Measurements from ENCODE around the gene ZNF552. TPM values are rescaled to one million over a fixed set of nuclear protein-coding genes. Genes with fewer than 3 reads are reported as not detected.
"Not testable (repeated sequence)": the region's sequence is repeated elsewhere in the genome, so short reads cannot be mapped to it uniquely, and the experiment has no call there.

The ZNF552 gene
- 1 to 10 TPM; 8.4 to 8.6 TPM for total RNA-seq

- peak; percentile 79 for DNase-seq
- no peaks in the 10 kb centered on the region for H3K9me3 Mint-ChIP-seq
- peaks cover 38% of the 10 kb centered on the region for H3K36me3 Mint-ChIP-seq (ENCODE audit: low read depth)
- peak within 1 kb of the TSS; percentile 86 for H3K27ac Mint-ChIP-seq
- no peaks in the 10 kb centered on the region for H3K27me3 Mint-ChIP-seq
- peaks cover 51% of the 10 kb centered on the region for H3K4me1 Mint-ChIP-seq
- ChIA-PET CTCF (no interaction called here), POLR2A (interaction anchor here (0.6 to 1.6 kb wide), 10 partner anchors 36 to 451 kb away, joined by 3 to 10 read pairs (median 4); partner anchors contain the start of genes TRAPPC2B, ZNF134, ZNF211 and ZNF547)
- H3K4me3 Mint-ChIP-seq, result peak within 1 kb of the TSS; percentile 93
Measured at GRCh38 chr19:57814505-57815246, at the start of gene ZNF552. TSS of gene ZNF552 (minus strand) at chr19:57814913. CDS start at chr19:57814743, 170 bp downstream.

- DNase-seq, H3K27me3 Mint-ChIP-seq, H3K27ac Mint-ChIP-seq, H3K4me1 Mint-ChIP-seq, H3K4me3 Mint-ChIP-seq, CTCF ChIA-PET: not testable (repeated sequence)
- H3K36me3 Mint-ChIP-seq (ENCODE audit: low read depth), result peaks cover 91% of the 10 kb centered on the region
- peaks cover 48% of the 10 kb centered on the region for H3K9me3 Mint-ChIP-seq
- POLR2A ChIA-PET, result interaction anchor here (0.8 to 1.7 kb wide), 2 partner anchors 9 to 11 kb away, joined by 3 to 6 read pairs; no protein-coding TSS in a partner anchor
Measured at GRCh38 chr19:57862351-57862750, 47.6 kb upstream of the ZNF552 start.

- Mint-ChIP-seq H3K9me3 (peaks cover 31% of the 10 kb centered on the region), H3K4me1 (peaks cover 23% of the 10 kb centered on the region), H3K36me3 (ENCODE audit: low read depth) (peaks cover 91% of the 10 kb centered on the region)
- POLR2A ChIA-PET, CTCF ChIA-PET, H3K4me3 Mint-ChIP-seq, H3K27me3 Mint-ChIP-seq, DNase-seq, H3K27ac Mint-ChIP-seq: not testable (repeated sequence)
Measured at GRCh38 chr19:57854117-57854516, 39.4 kb upstream of the ZNF552 start.

DNA sequence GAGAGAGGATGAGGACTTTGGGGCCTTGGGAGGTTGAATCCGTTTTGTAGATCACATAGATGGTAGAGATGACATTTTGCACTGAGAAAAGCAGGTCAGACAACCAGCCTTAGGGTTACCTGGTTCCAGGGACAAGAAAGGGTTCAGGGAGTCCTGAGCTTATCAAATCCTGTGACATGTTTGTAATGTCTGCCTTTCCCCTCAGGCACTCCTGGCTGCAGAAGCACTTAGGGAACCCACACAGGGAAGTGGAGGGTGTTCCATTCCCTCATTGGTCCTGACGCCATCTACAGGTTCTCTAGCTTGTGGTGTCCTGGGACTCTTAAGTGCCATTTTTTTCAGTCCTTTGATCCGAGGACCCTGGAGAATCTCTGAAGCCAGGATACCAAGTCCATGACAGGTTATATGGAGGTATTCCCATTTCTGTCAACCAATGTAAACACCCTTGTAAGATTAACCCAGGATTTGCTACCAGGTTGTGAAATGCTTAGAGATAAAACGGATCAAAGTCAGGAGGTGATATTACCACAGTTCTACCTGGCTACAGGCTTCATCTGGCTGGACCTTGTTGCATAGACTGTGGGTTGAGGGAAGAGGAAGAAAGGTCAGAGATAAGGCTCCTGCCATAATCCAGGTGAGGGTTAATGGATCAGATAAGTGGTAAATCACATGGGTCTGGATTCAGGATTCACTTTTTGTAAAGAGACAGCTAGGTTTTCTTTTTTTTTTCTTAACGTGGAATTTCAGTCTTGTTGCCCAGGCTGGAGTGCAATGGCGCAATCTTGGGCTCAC, 37.3 kb upstream of the ZNF552 start:
- not testable (repeated sequence) for H3K27me3 Mint-ChIP-seq, H3K27ac Mint-ChIP-seq, DNase-seq, H3K4me3 Mint-ChIP-seq
- Mint-ChIP-seq H3K4me1 (peaks cover 27% of the 10 kb centered on the region), H3K9me3 (peaks cover 23% of the 10 kb centered on the region), H3K36me3 (ENCODE audit: low read depth) (peaks cover 78% of the 10 kb centered on the region)
- POLR2A ChIA-PET, result interaction anchor here (0.7 to 1.0 kb wide), 2 partner anchors 10 kb away, joined by 3 read pairs; no protein-coding TSS in a partner anchor
- CTCF ChIA-PET, result interaction anchor here (1.5 kb wide), 1 partner anchor 33 kb away, joined by 3 read pairs; no protein-coding TSS in a partner anchor

DNA sequence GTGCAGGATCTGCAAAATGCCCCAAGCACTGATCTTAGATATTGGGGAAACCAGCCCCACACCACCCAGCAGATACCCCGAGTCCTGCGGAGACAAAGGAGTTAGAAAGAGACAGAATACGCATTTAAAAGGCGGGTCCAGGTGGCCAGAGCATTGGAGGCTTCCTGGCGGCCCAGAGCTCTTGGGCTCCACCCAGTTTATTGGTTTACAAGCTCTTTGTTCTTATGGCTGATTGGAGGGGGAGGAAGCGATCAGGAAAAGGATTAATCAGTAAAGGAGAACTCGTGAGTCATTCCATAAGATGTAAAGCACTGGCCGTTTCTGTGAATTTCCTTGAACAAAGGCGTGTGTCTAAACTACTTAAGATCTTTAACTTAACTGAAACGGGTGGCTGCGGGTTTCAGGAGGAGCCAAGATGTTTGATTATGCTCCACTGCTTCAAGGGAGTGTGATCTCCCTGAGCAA, 35.9 kb upstream of the ZNF552 start:
- ChIA-PET POLR2A (interaction anchor here (0.6 to 2.4 kb wide), 7 partner anchors 13 to 475 kb away, joined by 3 to 14 read pairs (median 4); partner anchors contain the start of genes ZNF417, ZNF552 and ZNF586), CTCF (interaction anchor here (0.6 to 1.5 kb wide), 2 partner anchors 31 to 703 kb away, joined by 3 to 4 read pairs; no protein-coding TSS in a partner anchor)
- Mint-ChIP-seq H3K4me3 (peak overlapping the region; percentile 96), H3K9me3 (peaks cover 17% of the 10 kb centered on the region), H3K27me3 (no peaks in the 10 kb centered on the region), H3K4me1 (peaks cover 31% of the 10 kb centered on the region), H3K27ac (peak overlapping the region; percentile 94), H3K36me3 (ENCODE audit: low read depth) (peaks cover 73% of the 10 kb centered on the region)
- peak; percentile 32 for DNase-seq

DNA sequence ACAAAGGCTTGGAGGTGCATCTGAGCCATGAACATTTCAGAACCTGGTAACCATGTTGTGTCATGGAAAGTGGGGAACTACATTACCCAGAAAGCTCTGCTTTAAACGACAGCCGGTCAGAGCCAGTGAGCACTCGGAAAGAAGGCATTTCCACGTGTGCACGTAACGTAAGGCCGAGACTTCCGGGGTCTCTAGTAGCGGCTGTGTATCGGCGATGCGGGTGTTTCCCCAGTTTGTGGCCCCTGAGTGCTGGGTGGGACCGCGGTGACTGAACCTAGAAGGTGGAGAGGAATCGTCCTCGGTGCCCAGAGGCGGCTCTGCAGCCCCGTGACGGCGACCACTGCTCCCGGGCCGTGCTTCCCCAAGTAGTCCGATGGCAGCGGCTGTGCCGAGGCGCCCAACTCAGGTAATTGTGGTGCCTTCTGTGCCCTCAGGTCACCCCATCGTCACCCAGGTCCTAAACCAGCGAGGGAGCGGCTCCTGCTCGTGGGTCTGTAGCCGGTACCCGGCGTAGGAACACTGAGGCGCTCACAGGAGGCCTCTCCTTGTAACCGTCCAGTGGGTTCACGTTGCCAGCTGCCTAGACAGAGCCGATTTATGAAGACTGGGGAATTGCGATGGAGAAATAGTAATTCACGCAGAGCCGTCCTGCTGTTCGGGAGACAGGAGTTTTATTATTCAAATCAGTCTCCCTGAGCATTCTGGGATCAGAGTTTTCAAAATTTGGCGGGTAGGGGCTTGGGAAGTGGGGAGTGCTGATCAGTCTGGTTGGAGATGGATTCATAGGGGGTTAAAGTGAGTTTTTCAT, 35.2 kb upstream of the ZNF552 start, which contains the start of gene ZNF587:
ZNF587 (plus strand) TSS at position 194 of the 808 bp plus-strand sequence; CDS start at position 374, 180 bp downstream.
- ChIA-PET CTCF (interaction anchor here (0.6 to 1.8 kb wide), 2 partner anchors 31 to 703 kb away, joined by 4 read pairs; no protein-coding TSS in a partner anchor), POLR2A (interaction anchor here (0.6 to 2.4 kb wide), 13 partner anchors 14 to 476 kb away, joined by 3 to 14 read pairs (median 3); partner anchors contain the start of genes ZNF417, ZNF552, ZNF586 and ZNF776)
- H3K4me1 Mint-ChIP-seq, result peaks cover 31% of the 10 kb centered on the region
- peak; percentile 81 for DNase-seq
- H3K36me3 Mint-ChIP-seq (ENCODE audit: low read depth), result peaks cover 72% of the 10 kb centered on the region
- H3K27me3 Mint-ChIP-seq, result not testable (repeated sequence)
- peak within 1 kb of the TSS; percentile 94 for H3K27ac Mint-ChIP-seq
- peaks cover 17% of the 10 kb centered on the region for H3K9me3 Mint-ChIP-seq
- H3K4me3 Mint-ChIP-seq, result peak within 1 kb of the TSS; percentile 96

- CTCF ChIA-PET, result interaction anchor here (1.8 kb wide), 1 partner anchor 30 kb away, joined by 4 read pairs; no protein-coding TSS in a partner anchor
- POLR2A ChIA-PET, result interaction anchor here (0.6 to 2.4 kb wide), 9 partner anchors 29 to 299 kb away, joined by 3 to 14 read pairs (median 3); partner anchors contain the start of genes ZNF417, ZNF586 and ZNF776
- Mint-ChIP-seq H3K27ac (peak overlapping the region; percentile 94), H3K4me1 (peaks cover 31% of the 10 kb centered on the region), H3K9me3 (peaks cover 17% of the 10 kb centered on the region), H3K36me3 (ENCODE audit: low read depth) (peaks cover 72% of the 10 kb centered on the region), H3K4me3 (peak overlapping the region; percentile 96)
- DNase-seq, H3K27me3 Mint-ChIP-seq: not testable (repeated sequence)
Measured at GRCh38 chr19:57849162-57849665, 34.5 kb upstream of the ZNF552 start.

GRCh38 chr19:57847164-57847563, 32.5 kb upstream of the ZNF552 start:
- DNase-seq, H3K27ac Mint-ChIP-seq, H3K4me3 Mint-ChIP-seq, H3K9me3 Mint-ChIP-seq, CTCF ChIA-PET, H3K27me3 Mint-ChIP-seq: not testable (repeated sequence)
- peaks cover 29% of the 10 kb centered on the region for H3K4me1 Mint-ChIP-seq
- POLR2A ChIA-PET, result interaction anchor here (1.0 kb wide), 1 partner anchor 28 kb away, joined by 4 read pairs; no protein-coding TSS in a partner anchor
- H3K36me3 Mint-ChIP-seq (ENCODE audit: low read depth), result peaks cover 70% of the 10 kb centered on the region

DNA sequence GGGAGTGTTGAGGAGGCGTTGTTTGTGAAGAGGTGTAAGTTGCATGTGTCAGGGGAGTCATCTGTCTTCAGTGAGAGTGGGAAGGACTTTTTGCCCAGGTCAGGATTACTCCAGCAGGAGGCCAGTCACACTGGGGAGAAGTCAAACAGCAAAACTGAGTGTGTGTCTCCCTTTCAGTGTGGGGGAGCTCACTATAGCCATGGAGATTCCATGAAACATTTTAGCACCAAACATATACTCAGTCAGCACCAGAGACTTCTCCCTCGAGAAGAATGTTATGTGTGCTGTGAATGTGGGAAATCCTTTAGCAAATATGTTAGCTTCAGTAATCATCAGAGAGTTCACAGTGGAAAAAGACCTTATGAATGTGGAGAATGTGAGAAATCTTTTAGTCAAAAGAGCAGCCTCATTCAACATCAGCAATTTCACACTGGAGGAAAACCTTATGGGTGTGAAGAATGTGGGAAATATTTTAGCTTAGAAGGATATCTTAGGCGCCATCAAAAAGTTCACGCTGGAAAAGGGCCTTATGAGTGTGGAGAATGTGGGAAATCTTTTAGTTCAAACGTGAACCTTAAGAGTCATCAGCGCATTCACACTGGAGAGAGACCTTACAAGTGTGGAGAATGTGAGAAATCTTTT, 26.5 kb upstream of the ZNF552 start:
- DNase-seq, result no peak
- H3K36me3 Mint-ChIP-seq (ENCODE audit: low read depth), result peaks cover 76% of the 10 kb centered on the region
- no peaks in the 10 kb centered on the region for H3K9me3 Mint-ChIP-seq
- no peak overlapping the region for H3K4me3 Mint-ChIP-seq
- ChIA-PET POLR2A (no interaction called here), CTCF (no interaction called here)
- peaks cover 16% of the 10 kb centered on the region for H3K4me1 Mint-ChIP-seq
- no peak overlapping the region for H3K27ac Mint-ChIP-seq
- H3K27me3 Mint-ChIP-seq, result no peaks in the 10 kb centered on the region

GRCh38 chr19:57838622-57839191, 24.0 kb upstream of the ZNF552 start:
- Mint-ChIP-seq H3K27ac (peak overlapping the region; percentile 59), H3K4me1 (peaks cover 13% of the 10 kb centered on the region), H3K36me3 (ENCODE audit: low read depth) (peaks cover 57% of the 10 kb centered on the region)
- H3K9me3 Mint-ChIP-seq, H3K4me3 Mint-ChIP-seq, CTCF ChIA-PET, DNase-seq, H3K27me3 Mint-ChIP-seq, POLR2A ChIA-PET: not testable (repeated sequence)

- H3K4me3 Mint-ChIP-seq, H3K9me3 Mint-ChIP-seq, H3K27ac Mint-ChIP-seq, POLR2A ChIA-PET, DNase-seq, H3K27me3 Mint-ChIP-seq, CTCF ChIA-PET: not testable (repeated sequence)
- peaks cover 48% of the 10 kb centered on the region for H3K36me3 Mint-ChIP-seq (ENCODE audit: low read depth)
- H3K4me1 Mint-ChIP-seq, result peaks cover 13% of the 10 kb centered on the region
Measured at GRCh38 chr19:57836991-57837390, 22.3 kb upstream of the ZNF552 start.
